CD4-positive, alpha-beta T cell (primary cell): ENCODE measurements around the gene VGLL1. TPM values are rescaled to one million over a fixed set of nuclear protein-coding genes. Genes with fewer than 3 reads are reported as not detected.

ENCODE experiments used
- ATAC-seq: fragments of 200-7000 bp; cut with Tn5 transposase; one replicate; pipeline ENCODE4 v1.10.0; 2022; ENCODE audit warnings: mild to moderate bottlenecking; ENCODE audit not compliant: poor library complexity
- CTCF ChIA-PET: fragments of 350-600 bp; sonication (Branson Sonifier 250); formaldehyde crosslinking; loops from one replicate; lab custom pipeline; 2021; ENCODE audit warnings: antibody characterized with exemption, inconsistent platforms; lab: Charles Lee
- POLR2A ChIA-PET: fragments of 350-600 bp; sonication (Branson Sonifier 250); formaldehyde crosslinking; loops from one replicate; lab custom pipeline; 2021; ENCODE audit warnings: antibody characterized with exemption, inconsistent platforms; lab: Charles Lee
- DNase-seq, 14 experiments: peaks; one replicate each; pipeline ENCODE4 v3.0.0-alpha.2; 2013 to 2020; ENCODE audit warnings: mixed read lengths in 2 of 14
- H3K27ac ChIP-seq, 2 donors: one replicate each; pipeline versions ENCODE4 v1.5.1 to v1.7.0; 2013; ENCODE audit warnings: low read length in 2 of 2, low read depth in 1 of 2, mild to moderate bottlenecking in 1 of 2
- H3K27me3 ChIP-seq, 2 experiments: 1 replicate in 1 of 2; 2 replicates in 1 of 2; pipeline versions ENCODE4 v1.6.1 to v1.7.0; 2013; ENCODE audit warnings: low read length in 2 of 2, control low read depth in 1 of 2, mild to moderate bottlenecking in 1 of 2, moderate library complexity in 1 of 2; ENCODE audit not compliant: insufficient read depth in 2 of 2, control insufficient read depth in 1 of 2
- H3K36me3 ChIP-seq: one replicate; pipeline ENCODE4 v1.6.1; 2013; ENCODE audit warnings: low read length, control low read depth; ENCODE audit not compliant: insufficient read depth
- H3K4me1 ChIP-seq: one replicate; pipeline ENCODE4 v1.6.1; 2013; ENCODE audit warnings: low read length, control low read depth; ENCODE audit not compliant: insufficient read depth
- H3K4me3 ChIP-seq: one replicate; pipeline ENCODE4 v1.5.1; 2013; ENCODE audit warnings: mild to moderate bottlenecking, low read length, moderate library complexity
- H3K9me3 ChIP-seq, 2 experiments: 1 replicate in 1 of 2; 2 replicates in 1 of 2; pipeline versions ENCODE4 v1.6.1 to v1.7.0; 2013; ENCODE audit warnings: low read length in 2 of 2, mild to moderate bottlenecking in 2 of 2, control low read depth in 1 of 2, moderate library complexity in 1 of 2; ENCODE audit not compliant: control insufficient read depth in 1 of 2, insufficient read depth in 1 of 2
- H3K27ac Mint-ChIP-seq: one replicate; pipeline ENCODE4 v1.8.0; 2020; ENCODE audit warnings: mixed read lengths
- H3K27me3 Mint-ChIP-seq: one replicate; pipeline ENCODE4 v1.8.0; 2021; ENCODE audit warnings: mixed read lengths
- H3K36me3 Mint-ChIP-seq: one replicate; pipeline ENCODE4 v1.8.0; 2021; ENCODE audit warnings: low read depth, mixed read lengths
- H3K4me1 Mint-ChIP-seq: one replicate; pipeline ENCODE4 v1.8.0; 2021; ENCODE audit warnings: low read depth, mixed read lengths
- H3K4me3 Mint-ChIP-seq: one replicate; pipeline ENCODE4 v1.8.0; 2020; ENCODE audit warnings: mild to moderate bottlenecking, mixed read lengths
- H3K9me3 Mint-ChIP-seq: one replicate; pipeline ENCODE4 v1.8.0; 2020; ENCODE audit warnings: mixed read lengths
- intact Hi-C, 2 experiments: fragments of 100-400 bp; cut with DNase I in 1 of 2; cut with micrococcal nuclease in 1 of 2; formaldehyde crosslinking; loops; one replicate each; pipeline versions ENCODE4 v1.15.1 to v1.9.0; 2023 to 2025; cut with DNase I, micrococcal nuclease
- polyA plus RNA-seq, 2 donors: library from polyadenylated mRNA; unstranded; fragments of 120-200 nt; gene quantifications; one replicate each; pipeline ENCODE4 v1.2.1, GENCODE V29; 2013
- total RNA-seq, 174 experiments: library from RNA in 2 of 174; stranded (reverse) in 2 of 174; gene quantifications; one replicate each; pipeline ENCODE4 v1.2.3 and lab custom pipeline; 2021 to 2026
- TF ChIP-seq, protein P1 (sequence below): fragments of 200-600 bp; IDR thresholded peaks from one replicate; pipeline ENCODE4 v1.8.0; 2022; ENCODE audit warnings: antibody characterized with exemption, mild to moderate bottlenecking

VGLL1 gene, protein sequence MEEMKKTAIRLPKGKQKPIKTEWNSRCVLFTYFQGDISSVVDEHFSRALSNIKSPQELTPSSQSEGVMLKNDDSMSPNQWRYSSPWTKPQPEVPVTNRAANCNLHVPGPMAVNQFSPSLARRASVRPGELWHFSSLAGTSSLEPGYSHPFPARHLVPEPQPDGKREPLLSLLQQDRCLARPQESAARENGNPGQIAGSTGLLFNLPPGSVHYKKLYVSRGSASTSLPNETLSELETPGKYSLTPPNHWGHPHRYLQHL
- not detected for total RNA-seq
- polyA plus RNA-seq (2013, experiment 1 of 2), result not detected
- not detected for polyA plus RNA-seq (2013, experiment 2 of 2)
- total RNA-seq (lab: John Stamatoyannopoulos, UW), result 0 to 0.09 (median 0) reads per million in 172 experiments

GRCh38 chrX:136531951-136532350 lies at the start of gene VGLL1:
Gene VGLL1, plus strand, starts transcription at chrX:136532215. Its CDS starts 3,806 bp downstream, at chrX:136536021.
- H3K27me3 ChIP-seq, result no peaks in the 10 kb centered on the region
- H3K4me1 ChIP-seq, result no peaks in the 10 kb centered on the region
- ChIA-PET POLR2A (interaction anchor here (0.6 kb wide), 1 partner anchor 45 kb away, joined by 5 read pairs; no protein-coding TSS in a partner anchor), CTCF (interaction anchor here (0.7 kb wide), 1 partner anchor 290 kb away, joined by 4 read pairs; no protein-coding TSS in a partner anchor)
- Mint-ChIP-seq H3K27ac (no peak within 1 kb of the TSS), H3K9me3 (no peaks in the 10 kb centered on the region), H3K4me3 (no peak within 1 kb of the TSS), H3K27me3 (no peaks in the 10 kb centered on the region), H3K36me3 (no peaks in the 10 kb centered on the region), H3K4me1 (no peaks in the 10 kb centered on the region)
- no peaks in the 10 kb centered on the region for H3K9me3 ChIP-seq
- no peak within 1 kb of the TSS for H3K27ac ChIP-seq
- ATAC-seq, result no peak
- no peak for DNase-seq
- H3K4me3 ChIP-seq, result no peak within 1 kb of the TSS
- TF ChIP-seq, protein P1, sequence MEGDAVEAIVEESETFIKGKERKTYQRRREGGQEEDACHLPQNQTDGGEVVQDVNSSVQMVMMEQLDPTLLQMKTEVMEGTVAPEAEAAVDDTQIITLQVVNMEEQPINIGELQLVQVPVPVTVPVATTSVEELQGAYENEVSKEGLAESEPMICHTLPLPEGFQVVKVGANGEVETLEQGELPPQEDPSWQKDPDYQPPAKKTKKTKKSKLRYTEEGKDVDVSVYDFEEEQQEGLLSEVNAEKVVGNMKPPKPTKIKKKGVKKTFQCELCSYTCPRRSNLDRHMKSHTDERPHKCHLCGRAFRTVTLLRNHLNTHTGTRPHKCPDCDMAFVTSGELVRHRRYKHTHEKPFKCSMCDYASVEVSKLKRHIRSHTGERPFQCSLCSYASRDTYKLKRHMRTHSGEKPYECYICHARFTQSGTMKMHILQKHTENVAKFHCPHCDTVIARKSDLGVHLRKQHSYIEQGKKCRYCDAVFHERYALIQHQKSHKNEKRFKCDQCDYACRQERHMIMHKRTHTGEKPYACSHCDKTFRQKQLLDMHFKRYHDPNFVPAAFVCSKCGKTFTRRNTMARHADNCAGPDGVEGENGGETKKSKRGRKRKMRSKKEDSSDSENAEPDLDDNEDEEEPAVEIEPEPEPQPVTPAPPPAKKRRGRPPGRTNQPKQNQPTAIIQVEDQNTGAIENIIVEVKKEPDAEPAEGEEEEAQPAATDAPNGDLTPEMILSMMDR, result no peak
- no peaks in the 10 kb centered on the region for H3K36me3 ChIP-seq
- intact Hi-C loops, result no loop called here

GRCh38 chrX:136487647-136488046 lies 44.4 kb upstream of the VGLL1 start, which contains the start of gene BRS3:
Gene BRS3, plus strand, starts transcription at chrX:136487947. Its CDS starts 168 bp downstream, at chrX:136488115.
- no peak within 1 kb of the TSS for H3K4me3 ChIP-seq
- TF ChIP-seq, protein P1, result no peak
- no peak within 1 kb of the TSS for H3K27ac Mint-ChIP-seq
- no peaks in the 10 kb centered on the region for H3K36me3 ChIP-seq
- no peak for DNase-seq
- H3K4me3 Mint-ChIP-seq, result no peak within 1 kb of the TSS
- no peaks in the 10 kb centered on the region for H3K4me1 Mint-ChIP-seq
- H3K36me3 Mint-ChIP-seq, result no peaks in the 10 kb centered on the region
- no peak for ATAC-seq
- H3K9me3 Mint-ChIP-seq, result no peaks in the 10 kb centered on the region
- H3K9me3 ChIP-seq, result no peaks in the 10 kb centered on the region
- CTCF ChIA-PET, result no interaction called here
- intact Hi-C loops, result no loop called here
- H3K27me3 Mint-ChIP-seq, result peaks cover 50% of the 10 kb centered on the region
- H3K27me3 ChIP-seq, result peaks cover under 1 to 25% of the 10 kb centered on the region in 2 experiments
- H3K4me1 ChIP-seq, result no peaks in the 10 kb centered on the region
- H3K27ac ChIP-seq, result no peak within 1 kb of the TSS
- POLR2A ChIA-PET, result no interaction called here

- no peak for DNase-seq
- no peak for ATAC-seq
- Histone ChIP-seq H3K36me3 (no peaks in the 10 kb centered on the region), H3K4me1 (no peaks in the 10 kb centered on the region), H3K27me3 (peaks cover 0 to 25% of the 10 kb centered on the region in 2 experiments), H3K9me3 (no peaks in the 10 kb centered on the region), H3K4me3 (no peak overlapping the region), H3K27ac (no peak overlapping the region)
- no peaks in the 10 kb centered on the region for H3K4me1 Mint-ChIP-seq
- H3K27ac Mint-ChIP-seq, result no peak overlapping the region
- H3K4me3 Mint-ChIP-seq, result no peak overlapping the region
- H3K36me3 Mint-ChIP-seq, result no peaks in the 10 kb centered on the region
- intact Hi-C loops, result no loop called here
- H3K27me3 Mint-ChIP-seq, result peaks cover 50% of the 10 kb centered on the region
- ChIA-PET POLR2A (no interaction called here), CTCF (interaction anchor here (0.5 kb wide), 1 partner anchor 19 kb away, joined by 3 read pairs; no protein-coding TSS in a partner anchor)
- H3K9me3 Mint-ChIP-seq, result no peaks in the 10 kb centered on the region
- TF ChIP-seq, protein P1, result no peak
Observed at GRCh38 chrX:136488706-136489105, 43.3 kb upstream of the VGLL1 start.
